ES-I3 (cell line): ENCODE data around the gene SPRY2.
"Not testable (repeated sequence)": the region's sequence is repeated elsewhere in the genome, so short reads cannot be mapped to it uniquely, and the experiment has no call there.

Experiments used
- H3K36me3 ChIP-seq: 2 replicates; pipeline ENCODE4 v1.6.1; 2013; ENCODE audit warnings: mild to moderate bottlenecking, low read length, control low read depth, moderate library complexity; ENCODE audit not compliant: insufficient read depth
- H3K4me1 ChIP-seq: 2 replicates; pipeline ENCODE4 v1.6.1; 2013; ENCODE audit warnings: mild to moderate bottlenecking, control low read depth, low read length; ENCODE audit not compliant: insufficient read depth
- H3K9ac ChIP-seq: 2 replicates; pipeline ENCODE4 v1.6.1; 2013; ENCODE audit warnings: low read depth, mild to moderate bottlenecking, low read length, moderate library complexity
- H3K9me3 ChIP-seq: 2 replicates; pipeline ENCODE4 v1.6.1; 2013; ENCODE audit warnings: mild to moderate bottlenecking, low read length, moderate library complexity; ENCODE audit not compliant: control insufficient read depth, insufficient read depth

SPRY2 gene

DNA sequence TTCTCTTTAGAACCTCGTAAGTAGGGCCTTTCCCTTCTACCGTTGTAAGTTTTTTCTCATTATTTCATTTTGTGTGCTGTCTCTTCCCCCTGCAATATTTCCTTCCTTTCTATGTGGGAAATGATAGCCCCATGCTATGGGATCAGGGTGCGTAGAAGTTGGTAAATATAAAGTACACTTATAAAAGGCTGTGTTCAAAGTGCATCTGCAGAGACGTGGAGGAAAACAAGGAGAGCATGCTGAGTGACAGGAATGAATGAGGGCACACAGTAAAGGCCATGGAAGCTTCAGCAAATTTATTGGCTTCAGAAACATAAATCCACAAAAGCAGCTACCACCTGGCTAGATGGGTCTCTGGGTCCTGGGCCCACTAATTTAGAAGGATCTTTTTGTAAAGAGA, 21.6 kb upstream of the SPRY2 start:
- no peaks in the 10 kb centered on the region for H3K36me3 ChIP-seq
- H3K4me1 ChIP-seq: peaks cover 32% of the 10 kb centered on the region
- H3K9me3 ChIP-seq: no peaks in the 10 kb centered on the region
- no peak overlapping the region for H3K9ac ChIP-seq

GRCh38 chr13:80361883-80362327, 21.0 kb upstream of the SPRY2 start:
- Histone ChIP-seq H3K9ac (no peak overlapping the region), H3K36me3 (no peaks in the 10 kb centered on the region), H3K4me1 (peaks cover 32% of the 10 kb centered on the region), H3K9me3 (no peaks in the 10 kb centered on the region)

DNA sequence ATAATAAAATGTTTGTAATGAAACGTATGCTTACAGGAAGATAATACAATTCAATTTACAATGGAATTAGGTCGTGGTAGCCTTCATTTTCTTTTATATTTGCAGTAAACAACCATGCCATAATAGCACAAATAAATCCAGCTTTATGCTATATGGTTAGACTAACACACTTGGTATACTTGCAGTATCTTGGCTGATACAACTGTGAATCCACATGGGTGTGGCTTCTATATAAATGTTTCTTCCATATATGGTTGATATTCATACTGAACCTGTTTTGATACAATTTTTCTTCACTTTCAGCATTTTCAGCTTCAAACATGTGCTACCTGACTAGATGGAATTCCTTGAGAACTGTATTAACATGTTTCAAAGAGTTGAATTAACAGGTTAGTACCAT, 20.4 kb upstream of the SPRY2 start:
- Histone ChIP-seq H3K9ac (no peak overlapping the region), H3K36me3 (no peaks in the 10 kb centered on the region), H3K9me3 (no peaks in the 10 kb centered on the region), H3K4me1 (peaks cover 32% of the 10 kb centered on the region)

DNA sequence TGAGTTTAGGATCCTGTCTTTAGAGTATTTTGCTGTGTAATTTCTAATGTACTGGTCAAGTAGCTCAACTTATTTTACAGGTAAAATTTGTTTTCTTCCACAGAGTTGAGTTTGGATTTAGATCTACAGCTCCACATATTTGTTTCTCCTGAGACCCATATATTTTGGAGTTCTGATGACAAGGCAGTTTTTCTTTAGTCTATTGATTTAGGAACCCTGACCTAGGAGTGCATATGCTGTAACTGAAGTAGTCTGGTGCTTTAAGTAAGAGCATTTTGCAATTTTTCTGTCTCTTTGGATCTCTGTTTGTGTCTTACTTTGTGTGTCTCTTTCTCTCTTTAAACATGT, 19.5 kb upstream of the SPRY2 start:
- Histone ChIP-seq H3K36me3 (no peaks in the 10 kb centered on the region), H3K9ac (no peak overlapping the region), H3K9me3 (no peaks in the 10 kb centered on the region), H3K4me1 (peaks cover 32% of the 10 kb centered on the region)

GRCh38 chr13:80359778-80360452, 19.0 kb upstream of the SPRY2 start:
- H3K4me1 ChIP-seq: peaks cover 32% of the 10 kb centered on the region
- H3K36me3 ChIP-seq: no peaks in the 10 kb centered on the region
- peak overlapping the region; percentile 28; the same call in 1 of the 2 replicates for H3K9ac ChIP-seq
- H3K9me3 ChIP-seq: no peaks in the 10 kb centered on the region

GRCh38 chr13:80359414-80359777, 18.5 kb upstream of the SPRY2 start:
- Histone ChIP-seq H3K4me1 (peaks cover 32% of the 10 kb centered on the region), H3K9me3 (no peaks in the 10 kb centered on the region), H3K9ac (peak overlapping the region; percentile 28; the same call in 1 of the 2 replicates)

GRCh38 chr13:80355496-80356094, 14.7 kb upstream of the SPRY2 start:
- H3K9ac ChIP-seq, H3K36me3 ChIP-seq, H3K9me3 ChIP-seq: not testable (repeated sequence)
- H3K4me1 ChIP-seq: peaks cover 11% of the 10 kb centered on the region; the same call in 1 of the 2 replicates

More at GRCh38 chr13:80359414-80359777, 18.5 kb upstream of the SPRY2 start:
- no peaks in the 10 kb centered on the region for H3K36me3 ChIP-seq

DNA sequence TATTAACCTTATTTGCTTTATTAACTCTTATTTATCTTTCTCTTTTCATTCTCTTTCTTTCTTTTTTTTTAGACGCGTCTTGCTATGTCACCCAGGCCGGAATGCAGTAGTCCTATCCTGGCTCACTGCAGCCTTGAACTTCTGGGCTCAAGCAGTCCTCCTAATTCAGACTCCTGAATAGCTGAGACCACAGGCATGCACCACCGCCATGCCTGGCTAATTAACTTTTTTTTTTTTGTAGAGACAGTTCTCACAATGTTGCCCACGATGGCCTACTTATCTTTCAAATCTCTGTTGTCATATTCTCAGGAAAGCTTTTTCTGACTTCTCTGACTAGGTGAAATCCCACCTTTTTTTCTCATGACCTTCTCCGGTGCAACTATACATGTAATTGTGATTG, 7.8 kb upstream of the SPRY2 start:
- Histone ChIP-seq H3K9ac (no peak overlapping the region), H3K9me3 (no peaks in the 10 kb centered on the region), H3K4me1 (peaks cover 14% of the 10 kb centered on the region), H3K36me3 (no peaks in the 10 kb centered on the region)

DNA sequence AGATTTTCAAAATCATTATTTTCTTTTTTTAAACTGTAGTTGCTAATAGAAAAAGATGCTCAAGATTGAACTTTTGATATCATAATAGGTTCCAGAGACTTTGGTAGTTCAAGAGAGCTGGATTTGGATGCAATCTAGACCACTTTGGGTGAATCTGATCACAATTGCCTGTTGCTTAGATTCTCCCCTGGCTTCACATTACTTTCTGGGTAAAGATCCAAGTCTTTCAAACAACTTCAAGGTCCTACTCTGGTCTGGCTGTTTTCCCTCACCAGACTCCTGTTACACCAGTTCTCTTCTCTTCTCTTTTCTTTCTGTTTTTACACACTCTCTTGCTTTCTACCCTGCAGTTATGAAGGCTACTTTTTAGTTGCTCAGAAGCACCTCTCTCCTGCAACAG, 7.4 kb upstream of the SPRY2 start:
- Histone ChIP-seq H3K36me3 (no peaks in the 10 kb centered on the region), H3K9me3 (no peaks in the 10 kb centered on the region), H3K9ac (no peak overlapping the region), H3K4me1 (peaks cover 14% of the 10 kb centered on the region)

- no peaks in the 10 kb centered on the region for H3K9me3 ChIP-seq
- peaks cover 14% of the 10 kb centered on the region for H3K4me1 ChIP-seq
- H3K9ac ChIP-seq: no peak overlapping the region
- no peaks in the 10 kb centered on the region for H3K36me3 ChIP-seq
These were observed 5.0 kb upstream of the SPRY2 start for GRCh38 chr13:80345771-80346510.

- H3K9ac ChIP-seq, H3K9me3 ChIP-seq, H3K36me3 ChIP-seq: not testable (repeated sequence)
- peaks cover 14% of the 10 kb centered on the region for H3K4me1 ChIP-seq
These were observed 3.1 kb upstream of the SPRY2 start for GRCh38 chr13:80344032-80344431.

DNA sequence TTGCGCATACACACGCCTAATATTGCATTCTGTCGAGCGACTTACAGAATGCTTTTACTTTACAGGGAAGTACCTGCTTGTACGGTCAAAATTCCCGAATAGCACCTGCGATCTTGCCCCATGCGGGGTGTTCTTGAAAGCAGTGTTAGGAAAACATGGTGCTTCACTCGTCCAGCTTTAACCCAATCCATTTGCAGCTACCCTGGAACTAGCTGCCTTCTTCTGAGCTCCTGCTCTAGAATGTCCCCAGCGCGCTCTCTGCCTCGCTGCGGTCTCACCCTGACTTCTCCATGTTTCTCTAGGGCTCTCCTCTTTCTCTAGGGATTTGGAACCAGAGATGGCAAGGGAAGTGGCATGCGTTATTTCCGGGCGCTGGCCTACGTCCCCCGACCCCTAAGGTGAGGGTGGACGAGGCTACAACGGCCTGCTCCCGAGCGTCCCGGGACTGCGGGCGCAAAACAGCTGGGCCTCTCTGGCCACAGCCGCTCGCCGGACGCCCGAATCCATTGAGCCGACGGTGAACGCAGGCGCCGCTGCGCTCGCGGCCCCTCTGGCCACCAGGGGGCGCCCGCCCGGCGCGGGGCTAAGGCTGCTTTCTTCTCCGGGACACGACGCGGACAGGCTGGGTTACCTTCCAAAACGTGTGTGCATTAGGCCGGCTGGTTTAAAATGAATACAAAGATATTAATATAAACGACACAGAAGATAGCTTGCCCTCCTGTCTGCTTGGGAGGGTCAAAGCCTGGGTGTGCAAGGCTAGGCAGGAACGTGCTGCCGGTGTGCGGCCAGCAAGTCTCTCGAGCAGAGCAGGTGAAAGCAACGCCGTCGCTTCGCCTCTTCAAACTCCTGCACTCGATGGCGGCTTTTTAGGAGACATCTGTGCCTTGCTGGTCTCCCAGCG, 1.8 kb upstream of the SPRY2 start:
- H3K4me1 ChIP-seq: peaks cover 14% of the 10 kb centered on the region
- H3K9me3 ChIP-seq: no peaks in the 10 kb centered on the region
- peak overlapping the region; percentile 96 for H3K9ac ChIP-seq
- H3K36me3 ChIP-seq: no peaks in the 10 kb centered on the region; the same call in 1 of the 2 replicates

- Histone ChIP-seq H3K36me3 (peaks cover 6% of the 10 kb centered on the region), H3K4me1 (peaks cover 14% of the 10 kb centered on the region), H3K9ac (peak overlapping the region; percentile 96), H3K9me3 (no peaks in the 10 kb centered on the region)
These were observed 937 bp upstream of the SPRY2 start for GRCh38 chr13:80341756-80342370.

DNA sequence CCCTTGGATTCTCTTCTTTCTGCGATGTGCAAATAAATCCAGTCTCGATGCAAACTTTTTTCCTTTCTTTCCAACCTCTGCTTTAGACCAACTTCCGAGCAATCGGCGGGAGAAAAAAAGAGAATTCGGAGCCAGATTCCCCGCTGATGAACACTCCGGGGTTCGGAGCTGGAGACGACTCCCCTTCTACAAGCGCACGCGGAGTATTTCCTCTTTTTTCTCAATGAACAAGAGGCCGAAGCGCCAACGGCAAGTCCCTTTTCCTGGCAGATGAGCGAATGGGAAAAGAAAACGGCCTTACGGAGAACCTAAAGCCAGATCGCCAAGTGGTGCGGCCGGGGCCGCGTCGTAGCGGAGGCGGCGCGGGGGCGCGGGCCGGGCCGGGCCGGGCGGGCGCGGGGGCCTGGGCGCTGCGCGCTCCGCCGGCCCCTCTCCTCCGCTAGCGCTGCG, 250 bp downstream of the SPRY2 start:
- H3K9ac ChIP-seq: peak overlapping the region; percentile 96

More for the DNA sequence above, 250 bp downstream of the SPRY2 start:
- H3K9me3 ChIP-seq: no peaks in the 10 kb centered on the region
- H3K4me1 ChIP-seq: peaks cover 18% of the 10 kb centered on the region
- H3K36me3 ChIP-seq: peaks cover 14% of the 10 kb centered on the region
